NCI-H446 treated with DMSO at 0.1 percent for 48 hours (cell line): ENCODE measurements around the gene PTMA.
"Not testable (repeated sequence)": the region's sequence is repeated elsewhere in the genome, so short reads cannot be mapped to it uniquely, and the experiment has no call there.

Experiments used
- DNase-seq: peaks from one replicate; lab custom pipeline; 2025; lab: John Stamatoyannopoulos, UW

The PTMA gene, protein sequence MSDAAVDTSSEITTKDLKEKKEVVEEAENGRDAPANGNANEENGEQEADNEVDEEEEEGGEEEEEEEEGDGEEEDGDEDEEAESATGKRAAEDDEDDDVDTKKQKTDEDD

DNA sequence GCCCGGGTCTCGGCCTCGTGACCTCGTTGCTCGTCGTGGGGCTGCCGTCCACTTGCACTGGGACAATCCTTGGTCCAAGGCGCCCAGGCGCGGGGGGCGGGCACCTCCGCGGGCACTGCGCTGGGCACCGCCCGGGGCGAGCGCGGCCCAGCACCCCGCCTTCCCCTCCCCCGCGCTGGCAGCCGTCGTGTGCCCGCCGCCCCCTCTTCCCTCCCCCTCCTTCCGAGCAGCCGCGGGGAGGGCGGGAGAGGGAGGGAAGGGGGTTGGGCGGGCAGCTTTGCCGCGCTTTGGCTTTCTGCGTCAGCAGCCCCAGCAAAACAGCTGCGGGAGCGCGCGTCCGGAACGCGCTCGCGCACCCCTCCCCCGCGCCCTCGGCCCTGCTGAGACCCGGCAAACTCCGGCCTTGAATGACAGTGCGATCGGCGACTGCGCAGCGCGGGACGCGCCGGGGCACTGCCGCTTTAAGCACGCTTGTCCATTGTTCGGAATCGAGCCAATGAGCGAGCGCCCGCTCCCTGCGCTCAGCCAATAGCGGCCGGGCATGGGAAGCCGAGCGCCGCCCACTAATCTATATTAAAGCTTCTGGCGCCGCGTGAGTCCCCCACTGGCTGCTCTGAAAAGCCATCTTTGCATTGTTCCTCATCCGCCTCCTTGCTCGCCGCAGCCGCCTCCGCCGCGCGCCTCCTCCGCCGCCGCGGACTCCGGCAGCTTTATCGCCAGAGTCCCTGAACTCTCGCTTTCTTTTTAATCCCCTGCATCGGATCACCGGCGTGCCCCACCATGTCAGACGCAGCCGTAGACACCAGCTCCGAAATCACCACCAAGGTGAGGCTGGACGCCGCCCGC lies at the start of gene PTMA:
Gene PTMA (plus strand): TSS at position 599 of the 846 bp plus-strand sequence. CDS start 182 bp downstream, at position 781.
- peak; percentile 98 for DNase-seq

DNA sequence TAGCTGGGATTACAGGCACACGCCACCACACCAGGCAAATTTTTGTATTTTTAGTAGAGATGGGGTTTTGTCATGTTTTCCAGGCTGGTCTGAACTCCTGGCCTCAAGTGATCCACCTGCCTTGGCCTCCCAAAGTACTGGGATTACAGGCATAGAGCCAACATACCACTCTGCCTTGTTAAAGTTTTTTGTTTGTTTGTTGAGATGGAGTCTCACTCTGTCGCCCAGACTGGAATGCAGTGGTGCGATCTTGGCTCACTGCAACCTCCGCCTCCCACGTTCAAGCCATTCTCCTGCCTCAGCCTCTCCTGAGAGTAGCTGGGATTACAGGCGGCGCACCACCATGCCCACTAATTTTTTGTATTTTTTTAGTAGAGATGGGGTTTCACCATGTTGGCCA lies 48.3 kb upstream of the PTMA start:
- not testable (repeated sequence) for DNase-seq

DNA sequence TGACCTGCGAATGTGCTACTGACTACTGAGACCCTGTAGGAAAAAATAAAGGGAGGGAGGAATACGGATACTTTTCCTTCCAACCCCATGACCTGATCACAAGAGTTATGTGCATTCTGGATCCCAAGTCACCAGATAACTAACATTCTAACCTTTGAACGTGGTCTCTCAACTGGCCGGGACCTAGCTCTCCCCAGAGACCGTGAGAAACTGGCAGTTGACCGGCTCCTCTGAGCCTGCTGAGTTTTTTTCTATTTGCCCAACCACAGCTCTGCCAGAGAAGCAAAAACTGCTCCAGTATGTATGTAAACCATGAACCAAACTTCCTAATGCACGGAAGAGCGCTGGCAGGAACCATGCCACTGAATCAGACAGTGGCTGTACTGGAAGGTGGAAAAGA lies 47.5 kb upstream of the PTMA start:
- DNase-seq, result no peak

DNA sequence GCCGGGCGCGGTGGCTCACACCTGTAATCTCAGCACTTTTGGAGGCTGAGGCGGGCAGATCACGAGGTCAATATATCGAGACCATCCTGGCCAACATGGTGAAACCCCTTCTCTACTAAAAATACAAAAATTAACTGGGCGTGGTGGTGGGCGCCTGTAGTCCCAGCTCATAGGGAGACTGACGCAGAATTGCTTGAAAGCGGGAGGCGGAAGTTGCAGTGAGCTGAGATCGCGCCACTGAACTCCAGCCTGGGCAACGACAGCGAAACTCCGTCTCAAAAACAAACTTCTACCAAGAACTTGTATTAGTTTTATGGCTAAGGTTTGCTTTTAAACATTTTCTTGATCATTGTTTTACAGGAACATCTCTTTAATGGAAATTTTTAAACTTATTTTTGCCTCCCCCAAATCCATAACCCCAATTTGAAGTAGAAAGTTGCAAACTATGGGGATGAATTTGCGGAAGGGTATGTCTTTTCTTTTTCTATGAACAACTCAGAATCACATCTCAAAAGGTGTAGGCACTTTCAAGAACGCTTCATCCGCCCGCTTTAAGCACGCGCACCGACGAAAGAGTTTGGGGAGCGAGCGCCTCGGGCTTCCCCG lies 46.8 kb upstream of the PTMA start:
- no peak for DNase-seq

DNA sequence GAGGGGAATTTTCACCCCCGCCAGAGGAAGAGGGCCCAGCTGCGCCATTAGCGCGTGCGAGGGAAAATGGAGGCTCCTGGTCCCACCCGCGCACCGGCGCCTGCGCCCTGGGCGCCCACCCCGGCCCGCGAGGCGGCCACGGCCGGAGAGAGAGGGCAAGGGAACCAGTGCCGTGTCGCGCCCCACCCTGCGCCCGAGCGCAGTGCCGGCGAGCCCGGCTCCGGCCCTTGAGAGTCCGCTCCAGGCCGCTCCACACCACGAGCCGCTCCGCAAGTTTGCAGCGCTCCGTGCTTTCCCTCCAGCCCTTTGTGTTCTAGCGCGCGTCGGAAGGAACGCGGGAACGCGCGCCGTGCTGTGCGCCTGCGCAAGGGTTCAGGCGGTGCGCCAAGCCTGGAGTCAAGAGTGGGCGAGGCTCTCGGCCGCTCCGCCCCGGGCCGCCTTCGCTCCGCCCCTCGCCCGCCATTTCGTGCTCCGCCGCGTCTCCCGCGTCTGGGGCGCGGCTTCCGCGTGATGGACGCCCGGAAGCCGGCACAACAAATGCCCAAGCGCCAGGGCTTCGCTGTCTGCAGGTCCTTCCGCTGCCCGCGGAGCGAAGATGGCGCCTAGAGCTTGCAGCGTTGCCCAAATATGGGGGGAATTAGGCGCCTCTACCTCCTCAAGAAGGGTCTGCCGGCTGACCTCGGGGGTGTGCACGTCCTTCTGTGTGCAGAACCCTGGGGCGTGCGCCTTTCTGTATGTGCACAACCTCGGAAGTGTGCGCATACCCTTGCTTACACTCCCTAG lies 46.1 kb upstream of the PTMA start:
- peak; percentile 7 for DNase-seq

DNA sequence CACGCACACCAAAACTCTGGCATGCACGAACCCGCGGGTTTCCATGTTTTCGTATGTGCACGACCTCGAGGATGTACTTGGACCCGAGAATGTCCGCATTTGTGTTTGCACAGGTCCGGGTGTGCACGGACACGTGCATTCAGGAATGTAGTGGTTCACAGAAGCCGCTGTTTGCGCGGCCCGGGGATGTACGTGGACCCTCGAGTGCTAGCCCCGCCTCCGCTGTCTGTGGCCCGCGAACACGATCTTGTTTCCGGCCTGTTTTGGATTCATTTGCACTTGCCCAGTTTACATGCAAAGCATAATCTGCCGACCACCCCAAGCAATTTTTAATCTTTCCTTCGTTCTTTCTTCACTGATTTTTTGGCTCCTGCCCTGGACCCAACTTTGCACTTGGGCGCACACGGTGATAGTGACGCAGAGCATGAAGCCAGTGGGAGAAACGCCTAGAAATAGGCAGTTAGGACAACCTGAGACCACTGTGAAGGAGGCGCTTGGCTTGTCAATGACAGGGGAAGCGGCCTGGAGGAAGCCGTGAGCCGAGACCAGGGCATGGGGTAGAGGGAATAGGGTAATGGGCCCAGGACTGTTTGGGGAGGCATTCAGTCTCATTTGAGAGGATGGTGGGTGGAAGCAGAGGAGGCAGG lies 45.4 kb upstream of the PTMA start:
- no peak for DNase-seq

DNA sequence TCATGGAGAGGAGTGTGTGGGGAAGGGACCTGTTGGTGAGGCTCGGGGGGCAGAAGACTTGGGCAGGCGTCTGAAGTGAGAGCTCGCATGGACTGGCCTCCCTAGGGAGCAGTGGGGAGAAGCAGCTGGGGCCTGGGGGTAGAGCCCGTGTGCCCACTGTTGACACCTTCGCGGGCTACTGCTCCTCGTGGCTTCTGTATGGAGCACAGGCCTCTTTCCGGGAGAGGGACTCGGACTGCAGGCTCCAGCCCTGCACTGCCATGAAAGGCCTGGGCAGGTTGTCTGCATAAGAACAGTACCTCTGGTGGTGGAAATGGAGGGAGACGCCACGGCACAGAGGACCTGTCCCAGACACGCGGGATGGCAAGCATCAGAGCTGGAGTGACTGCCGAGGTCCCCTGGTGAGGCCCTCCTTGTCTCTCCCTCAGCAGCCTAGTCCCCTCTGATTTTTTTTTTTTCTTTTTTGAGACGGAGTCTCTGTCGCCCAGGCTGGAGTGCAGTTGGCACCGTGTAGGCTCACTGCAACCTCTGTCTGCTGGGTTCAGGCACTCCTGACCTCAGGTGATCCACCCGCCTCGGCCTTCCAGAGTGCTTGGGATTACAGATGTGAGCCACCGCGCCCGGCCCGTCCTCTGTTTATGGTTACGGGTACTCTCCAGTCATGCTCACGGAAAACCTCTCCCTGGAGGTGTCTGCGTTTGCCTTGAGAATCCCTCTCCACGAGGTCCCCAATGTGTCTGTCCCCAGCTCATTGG lies 44.7 kb upstream of the PTMA start:
- DNase-seq, result no peak

DNA sequence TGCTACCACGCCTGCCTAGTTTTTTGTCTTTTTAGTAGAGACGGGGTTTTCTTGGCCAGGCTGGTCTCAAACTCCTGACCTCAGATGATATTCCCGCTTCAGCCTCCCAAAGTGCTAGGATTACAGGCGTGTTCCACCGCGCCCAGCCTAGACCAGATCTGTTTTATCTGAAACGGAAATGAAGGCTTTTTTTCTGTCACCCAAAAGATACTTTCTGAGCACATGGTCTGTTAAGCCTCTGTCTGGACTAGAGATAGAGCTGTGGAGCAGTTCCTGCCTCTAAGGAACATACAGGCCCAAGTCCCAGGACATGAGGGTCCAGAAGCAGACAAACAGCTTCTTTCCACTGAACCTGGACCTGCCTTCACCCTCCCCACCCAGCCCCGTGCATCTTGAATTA lies 43.6 kb upstream of the PTMA start:
- no peak for DNase-seq

DNA sequence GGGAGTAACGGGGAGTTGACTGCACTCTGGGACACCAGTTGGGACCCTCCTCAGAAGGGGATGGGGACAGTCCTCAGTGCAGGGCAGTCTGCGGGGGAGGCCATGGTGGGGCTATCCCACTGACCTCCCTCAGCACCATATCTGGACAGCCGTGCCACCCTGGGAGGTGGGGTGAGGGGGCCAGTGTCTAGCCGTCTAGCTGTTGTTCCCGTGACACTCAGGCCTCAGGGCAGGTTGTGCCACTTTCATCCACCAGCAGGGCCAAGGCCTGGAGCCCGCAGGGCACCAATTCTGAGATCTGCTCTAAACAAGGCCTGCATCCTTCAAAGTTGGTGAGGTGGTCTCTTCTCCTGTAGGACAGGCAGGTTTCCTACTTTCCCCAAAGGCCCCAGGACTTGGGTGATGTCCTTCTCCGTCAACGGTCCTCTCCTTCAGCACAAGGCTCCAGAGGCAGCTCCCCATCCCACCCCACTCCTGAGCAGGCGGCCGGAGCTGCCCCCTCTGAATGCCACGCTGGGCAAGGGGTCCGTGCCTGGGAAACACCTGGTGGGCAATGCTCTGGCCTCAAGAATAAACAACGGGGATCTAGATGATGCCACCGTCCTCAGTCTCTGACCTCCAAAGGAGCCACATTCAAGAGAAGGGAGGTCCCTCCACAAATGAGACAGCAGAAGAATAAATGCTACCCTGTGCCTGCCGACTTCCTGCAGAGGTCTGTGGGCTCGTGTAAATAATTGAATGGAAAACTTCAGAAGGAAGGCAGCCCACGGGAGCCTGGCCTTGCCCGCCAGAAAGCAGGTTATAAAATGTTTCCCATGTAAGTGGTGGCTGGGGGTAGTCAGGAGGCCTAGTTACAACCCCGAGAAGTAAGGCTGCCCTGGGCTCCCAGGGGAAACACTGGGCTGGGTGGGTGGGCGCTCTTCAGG lies 42.8 kb upstream of the PTMA start:
- no peak for DNase-seq

DNA sequence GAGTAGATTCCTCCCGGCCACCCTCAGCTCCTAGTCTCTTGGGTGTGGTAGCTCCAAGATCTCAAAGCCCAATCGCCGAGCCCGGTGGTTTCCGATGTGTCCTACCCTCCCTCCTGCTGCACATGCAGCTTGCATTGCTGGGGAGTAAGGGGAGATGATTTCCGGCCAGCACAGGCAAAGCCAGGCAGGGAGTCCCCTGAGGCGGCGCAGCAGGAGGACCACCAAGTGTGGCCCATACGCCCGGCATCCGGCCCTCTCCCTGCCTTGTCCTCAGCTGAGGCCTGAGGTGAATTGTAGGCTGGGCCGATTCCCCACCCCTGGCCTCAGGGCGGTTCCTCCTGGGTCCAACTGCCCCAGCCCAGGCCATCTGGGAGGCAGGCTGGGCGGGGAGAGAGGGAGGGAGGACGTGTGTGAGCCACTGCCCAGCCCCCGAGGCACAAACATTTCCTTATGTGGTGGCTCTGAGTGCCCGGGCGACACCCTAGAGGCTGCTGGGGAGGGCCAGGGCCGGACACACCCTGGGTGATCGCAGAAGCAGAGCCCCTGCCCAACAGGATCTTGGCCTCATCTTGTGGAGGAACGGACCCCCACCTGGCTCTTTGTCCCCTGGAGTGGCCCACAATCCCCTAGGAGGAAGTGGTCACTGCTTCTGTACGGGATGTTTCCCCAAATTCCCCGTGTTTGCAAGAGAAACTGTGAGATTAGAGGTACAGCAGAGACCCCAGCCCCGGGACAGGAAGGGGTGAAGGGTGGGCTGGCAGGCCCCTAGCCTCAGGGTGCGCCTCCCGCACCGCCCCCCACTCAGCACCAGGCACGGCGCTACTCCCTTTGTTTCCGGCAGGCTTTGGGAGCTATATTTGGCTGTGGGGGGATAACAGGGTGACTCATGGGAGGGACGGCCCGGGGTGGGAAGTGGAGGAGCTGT lies 41.9 kb upstream of the PTMA start:
- no peak for DNase-seq

DNA sequence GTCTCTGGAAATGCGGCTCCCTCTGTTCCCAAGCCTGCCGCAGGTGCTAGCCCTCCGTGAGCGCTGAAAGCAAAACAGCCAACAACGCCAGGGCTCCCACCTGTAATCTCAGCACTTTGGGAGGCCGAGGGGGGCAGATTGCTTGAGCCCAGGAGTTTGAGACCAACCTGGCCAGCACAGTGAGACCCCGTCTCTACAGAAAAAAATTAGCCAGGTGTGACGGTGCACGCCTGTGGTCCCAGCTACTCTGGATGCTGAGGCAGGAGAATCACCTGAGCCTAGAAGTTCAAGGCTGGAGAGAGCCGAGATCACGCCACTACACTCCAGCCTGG lies 41.3 kb upstream of the PTMA start:
- DNase-seq, result no peak

DNA sequence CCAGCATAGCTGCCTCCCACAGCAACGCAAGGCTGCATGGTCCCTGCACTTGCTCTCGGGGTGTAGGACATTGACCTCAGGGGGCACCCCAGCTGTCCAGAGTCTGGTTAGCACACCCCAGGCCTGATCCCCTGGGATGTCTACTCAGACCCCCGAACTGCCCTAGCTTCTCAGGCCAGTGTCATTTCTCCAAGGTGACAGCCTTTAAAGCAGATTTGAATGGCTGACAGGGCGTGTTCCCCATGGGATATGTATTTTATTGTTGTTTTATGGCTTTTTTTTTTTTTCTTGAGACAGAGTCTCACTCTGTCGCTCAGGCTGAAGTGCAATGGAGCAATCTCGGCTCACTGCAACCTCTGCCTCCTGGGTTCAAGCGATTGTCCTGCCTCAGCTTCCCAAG lies 40.8 kb upstream of the PTMA start:
- DNase-seq, result no peak

DNA sequence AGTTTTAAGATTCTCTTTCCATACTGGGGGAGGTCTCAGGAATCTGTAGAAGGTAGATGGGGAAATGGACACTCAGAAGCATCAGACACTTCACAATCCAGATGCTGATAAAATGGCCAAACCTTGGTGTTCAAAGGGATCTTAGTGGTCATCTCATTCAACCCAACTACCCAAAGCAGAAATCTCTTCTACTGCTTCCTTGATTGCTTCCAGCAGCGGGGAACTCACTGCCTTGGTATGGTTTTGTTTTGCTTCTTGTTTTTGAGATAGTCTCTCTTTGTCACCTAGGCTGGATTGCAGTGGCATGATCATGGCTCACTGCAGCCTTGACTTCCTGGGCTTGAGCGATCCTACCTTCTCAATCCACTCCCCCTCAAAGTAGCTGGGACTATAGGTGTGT lies 39.3 kb upstream of the PTMA start:
- DNase-seq, result no peak

DNA sequence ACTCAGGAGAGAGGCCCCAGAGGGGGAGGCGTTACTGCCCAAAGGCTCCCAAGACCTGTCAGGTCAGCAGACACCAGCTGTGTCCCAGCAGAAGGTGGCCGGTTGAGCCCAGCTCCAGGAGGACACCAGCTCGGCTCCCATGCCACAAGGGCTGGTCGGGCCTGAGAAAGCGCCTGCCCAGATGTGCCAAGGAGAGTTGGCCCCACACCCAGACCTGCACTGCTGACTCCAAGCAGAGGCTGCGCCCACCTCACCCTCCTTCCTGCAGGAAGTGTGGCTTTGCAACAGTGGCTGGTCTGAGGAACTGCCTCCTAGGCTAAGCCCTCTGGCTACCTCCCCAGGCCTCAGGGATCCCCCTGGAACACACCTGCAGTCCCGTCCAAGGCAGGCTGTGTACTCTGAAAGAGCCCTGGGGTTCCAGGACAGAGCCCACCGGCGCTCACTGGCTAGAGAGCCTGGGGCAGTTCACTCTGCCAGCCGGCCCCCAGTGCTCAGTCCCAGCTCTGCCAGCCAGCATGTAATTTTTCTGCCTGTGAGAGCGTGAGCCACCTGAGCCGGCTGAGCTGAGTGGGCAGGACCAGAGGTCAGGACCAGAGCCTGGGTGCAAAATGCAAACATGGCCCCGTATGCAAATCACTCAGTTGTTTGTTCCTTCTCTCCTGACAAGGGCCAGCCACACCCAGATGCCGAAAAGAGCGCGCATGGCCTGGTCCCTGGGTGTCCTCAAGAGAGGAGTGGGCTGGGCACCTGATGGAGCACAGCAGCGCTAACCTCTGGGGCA lies 36.9 kb upstream of the PTMA start:
- no peak for DNase-seq

DNA sequence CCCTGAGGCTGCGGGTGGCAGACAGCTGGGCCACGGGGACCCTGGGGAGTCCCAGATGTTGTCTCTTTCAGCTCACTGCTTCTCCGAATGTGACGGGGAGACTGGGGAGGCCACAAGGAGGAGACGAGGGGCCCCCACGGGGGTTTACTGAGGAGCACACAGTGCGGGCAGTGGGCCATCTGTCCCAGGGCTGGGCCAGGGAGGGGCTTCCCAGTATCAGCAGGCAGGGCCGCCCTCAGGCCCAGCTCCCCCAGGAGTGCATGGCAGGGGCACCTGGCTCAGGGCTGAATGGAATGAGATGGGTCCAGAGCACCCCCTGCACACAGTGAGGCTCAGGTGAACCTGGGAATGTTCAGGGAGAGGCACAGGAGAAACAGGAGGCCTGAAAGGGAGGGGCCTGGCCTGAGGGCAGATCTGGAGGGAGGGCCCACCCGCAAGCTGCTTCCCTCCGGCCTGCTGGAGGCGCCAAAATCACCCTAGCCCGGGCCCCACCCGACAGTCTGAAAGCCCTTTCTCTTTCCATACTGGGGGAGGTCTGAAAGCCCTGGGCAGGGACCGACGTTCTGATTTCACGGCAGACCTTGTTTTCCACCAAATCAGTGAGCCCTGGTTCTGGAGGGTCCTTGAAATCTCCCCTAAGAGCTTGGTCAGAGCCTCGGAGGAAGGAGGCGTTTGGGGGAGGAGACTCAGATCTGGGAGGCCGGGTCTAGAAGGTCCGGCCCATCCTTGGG lies 35.5 kb upstream of the PTMA start:
- no peak for DNase-seq

DNA sequence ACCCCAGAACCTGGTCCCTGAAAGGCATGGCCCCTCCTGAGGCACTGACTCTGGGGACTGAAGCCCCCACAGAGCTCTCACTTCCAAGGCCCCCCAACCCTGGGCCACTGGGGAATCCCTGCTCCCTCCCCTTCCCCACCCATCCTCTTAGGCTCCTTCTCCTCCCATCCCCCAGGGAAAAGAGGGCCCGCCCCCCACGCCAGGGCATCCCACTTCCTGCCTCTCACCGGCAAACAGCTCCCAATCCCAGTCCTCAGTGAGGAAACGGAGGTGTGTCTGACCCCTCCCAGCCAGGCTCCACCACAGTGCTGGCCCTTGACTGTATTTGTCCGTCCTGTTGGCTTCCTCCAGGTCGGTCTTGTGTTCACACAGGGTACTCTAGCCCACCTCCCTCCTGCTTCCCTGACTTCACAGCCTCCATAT lies 35.0 kb upstream of the PTMA start:
- no peak for DNase-seq

DNA sequence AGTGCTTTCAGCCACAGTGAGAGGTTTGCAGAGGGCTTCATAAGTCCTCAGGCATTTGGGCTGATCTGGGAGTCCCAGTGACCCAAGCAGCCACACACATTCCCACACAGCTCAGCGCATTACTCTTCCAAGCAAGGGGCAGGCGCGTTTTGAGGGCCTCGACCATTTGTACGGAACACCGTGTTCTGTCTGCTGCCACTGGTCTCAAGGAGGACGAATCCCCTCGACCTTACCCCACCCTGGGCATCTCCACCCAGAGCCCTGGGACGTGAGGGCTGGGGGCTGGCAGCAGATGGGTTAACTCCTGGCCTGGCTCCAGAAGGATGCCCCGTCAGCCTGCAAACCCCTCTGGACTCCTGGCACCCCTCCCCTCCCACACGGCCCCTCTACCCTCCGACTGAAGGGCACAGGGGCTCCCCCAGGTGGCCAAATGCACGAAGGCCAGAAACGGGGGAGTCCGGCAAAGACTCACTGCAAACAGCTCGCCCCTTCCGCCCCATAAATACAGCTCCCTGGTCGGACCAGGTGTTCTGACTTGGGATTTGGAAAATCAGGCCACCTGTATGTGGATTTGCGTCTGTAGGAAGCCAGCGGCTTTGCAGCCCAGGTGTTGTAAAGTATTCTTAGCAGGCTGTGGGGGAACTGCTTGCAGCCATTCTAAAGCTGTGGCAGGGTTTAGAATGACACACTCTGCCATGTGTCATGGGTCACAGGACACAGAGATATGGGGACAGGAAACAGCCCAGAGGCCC lies 33.6 kb upstream of the PTMA start:
- DNase-seq, result no peak
